ENCODE data around the gene KLHL22.
"Not testable (repeated sequence)": the region's sequence is repeated elsewhere in the genome, so short reads cannot be mapped to it uniquely, and the experiment has no call there.

KLHL22 gene

GRCh38 chr22:20494978-20495860, at the start of gene KLHL22:
Gene KLHL22, minus strand, starts transcription at chr22:20495795. Its CDS starts 6,584 bp downstream, at chr22:20489211.
- peaks cover 7 to 13% of the 10 kb centered on the region in 2 donors for H3K4me1 ChIP-seq (ENCODE audit: control insufficient read depth in 1 of 2, insufficient read depth in 2 of 2, low read length in 2 of 2)
- peak within 1 kb of the TSS; percentile 88 to 97 for H3K9ac ChIP-seq (ENCODE audit: low read depth in 1 of 2, low read length in 2 of 2)
- peak within 1 kb of the TSS; percentile 81 for H3K27ac ChIP-seq (ENCODE audit: low read depth, low read length)
- H3K36me3 ChIP-seq (ENCODE audit: control insufficient read depth in 1 of 2, insufficient read depth in 2 of 2, low read length in 2 of 2): no peaks in the 10 kb centered on the region
- no peaks in the 10 kb centered on the region for H3K27me3 ChIP-seq (ENCODE audit: control insufficient read depth in 1 of 2, insufficient read depth in 2 of 2, low read length in 2 of 2)
- peak within 1 kb of the TSS; percentile 84 to 96 for H3K4me3 ChIP-seq (ENCODE audit: low read depth in 1 of 2, low read length in 2 of 2)
- H3K9me3 ChIP-seq (ENCODE audit: control insufficient read depth in 1 of 2, low read length in 2 of 2): no peaks in the 10 kb centered on the region

- peaks cover 0 to 18% of the 10 kb centered on the region in 2 donors for H3K36me3 ChIP-seq (ENCODE audit: control insufficient read depth in 1 of 2, insufficient read depth in 2 of 2, low read length in 2 of 2)
- not testable (repeated sequence) for H3K9me3 ChIP-seq (ENCODE audit: control insufficient read depth in 1 of 2, low read length in 2 of 2); H3K9ac ChIP-seq (ENCODE audit: low read depth in 1 of 2, low read length in 2 of 2); H3K27me3 ChIP-seq (ENCODE audit: control insufficient read depth in 1 of 2, insufficient read depth in 2 of 2, low read length in 2 of 2); H3K27ac ChIP-seq (ENCODE audit: low read depth, low read length); H3K4me3 ChIP-seq (ENCODE audit: low read depth in 1 of 2, low read length in 2 of 2)
- peaks cover 9 to 14% of the 10 kb centered on the region in 2 donors for H3K4me1 ChIP-seq (ENCODE audit: control insufficient read depth in 1 of 2, insufficient read depth in 2 of 2, low read length in 2 of 2)
These were observed 49.7 kb upstream of the KLHL22 start for GRCh38 chr22:20545318-20545634.

GRCh38 chr22:20542736-20543135, 47.1 kb upstream of the KLHL22 start:
- Histone ChIP-seq H3K9ac (ENCODE audit: low read depth in 1 of 2, low read length in 2 of 2) (no peak overlapping the region), H3K4me1 (ENCODE audit: control insufficient read depth in 1 of 2, insufficient read depth in 2 of 2, low read length in 2 of 2) (peaks cover 0 to 3% of the 10 kb centered on the region in 2 donors), H3K4me3 (ENCODE audit: low read depth in 1 of 2, low read length in 2 of 2) (no peak overlapping the region), H3K9me3 (ENCODE audit: control insufficient read depth in 1 of 2, low read length in 2 of 2) (no peaks in the 10 kb centered on the region), H3K36me3 (ENCODE audit: control insufficient read depth in 1 of 2, insufficient read depth in 2 of 2, low read length in 2 of 2) (peaks cover 4 to 35% of the 10 kb centered on the region in 2 donors), H3K27ac (ENCODE audit: low read depth, low read length) (no peak overlapping the region), H3K27me3 (ENCODE audit: control insufficient read depth in 1 of 2, insufficient read depth in 2 of 2, low read length in 2 of 2) (no peaks in the 10 kb centered on the region)

GRCh38 chr22:20542055-20542454, 46.5 kb upstream of the KLHL22 start:
- no peak overlapping the region for H3K9ac ChIP-seq (ENCODE audit: low read depth in 1 of 2, low read length in 2 of 2)
- no peaks in the 10 kb centered on the region for H3K27me3 ChIP-seq (ENCODE audit: control insufficient read depth in 1 of 2, insufficient read depth in 2 of 2, low read length in 2 of 2)
- peaks cover 11 to 42% of the 10 kb centered on the region in 2 donors for H3K36me3 ChIP-seq (ENCODE audit: control insufficient read depth in 1 of 2, insufficient read depth in 2 of 2, low read length in 2 of 2)
- no peak overlapping the region for H3K4me3 ChIP-seq (ENCODE audit: low read depth in 1 of 2, low read length in 2 of 2)
- H3K27ac ChIP-seq (ENCODE audit: low read depth, low read length): no peak overlapping the region
- peaks cover 0 to 3% of the 10 kb centered on the region in 2 donors for H3K4me1 ChIP-seq (ENCODE audit: control insufficient read depth in 1 of 2, insufficient read depth in 2 of 2, low read length in 2 of 2)
- no peaks in the 10 kb centered on the region for H3K9me3 ChIP-seq (ENCODE audit: control insufficient read depth in 1 of 2, low read length in 2 of 2)

GRCh38 chr22:20538875-20539274, 43.3 kb upstream of the KLHL22 start:
- not testable (repeated sequence) for H3K27ac ChIP-seq (ENCODE audit: low read depth, low read length); H3K9me3 ChIP-seq (ENCODE audit: control insufficient read depth in 1 of 2, low read length in 2 of 2); H3K4me3 ChIP-seq (ENCODE audit: low read depth in 1 of 2, low read length in 2 of 2); H3K9ac ChIP-seq (ENCODE audit: low read depth in 1 of 2, low read length in 2 of 2); H3K27me3 ChIP-seq (ENCODE audit: control insufficient read depth in 1 of 2, insufficient read depth in 2 of 2, low read length in 2 of 2); H3K4me1 ChIP-seq (ENCODE audit: control insufficient read depth in 1 of 2, insufficient read depth in 2 of 2, low read length in 2 of 2)
- H3K36me3 ChIP-seq (ENCODE audit: control insufficient read depth in 1 of 2, insufficient read depth in 2 of 2, low read length in 2 of 2): peaks cover 14 to 43% of the 10 kb centered on the region in 2 donors

- H3K27me3 ChIP-seq (ENCODE audit: control insufficient read depth in 1 of 2, insufficient read depth in 2 of 2, low read length in 2 of 2): no peaks in the 10 kb centered on the region
- peaks cover 14 to 50% of the 10 kb centered on the region in 2 donors for H3K36me3 ChIP-seq (ENCODE audit: control insufficient read depth in 1 of 2, insufficient read depth in 2 of 2, low read length in 2 of 2)
- H3K9ac ChIP-seq (ENCODE audit: low read depth in 1 of 2, low read length in 2 of 2): no peak overlapping the region
- H3K4me1 ChIP-seq (ENCODE audit: control insufficient read depth in 1 of 2, insufficient read depth in 2 of 2, low read length in 2 of 2): peaks cover 0 to 3% of the 10 kb centered on the region in 2 donors
- no peak overlapping the region for H3K27ac ChIP-seq (ENCODE audit: low read depth, low read length)
- no peak overlapping the region for H3K4me3 ChIP-seq (ENCODE audit: low read depth in 1 of 2, low read length in 2 of 2)
- H3K9me3 ChIP-seq (ENCODE audit: control insufficient read depth in 1 of 2, low read length in 2 of 2): no peaks in the 10 kb centered on the region
These were observed 42.4 kb upstream of the KLHL22 start for GRCh38 chr22:20537983-20538382.

- Histone ChIP-seq H3K4me3 (ENCODE audit: low read depth in 1 of 2, low read length in 2 of 2) (no peak overlapping the region), H3K27ac (ENCODE audit: low read depth, low read length) (no peak overlapping the region), H3K9ac (ENCODE audit: low read depth in 1 of 2, low read length in 2 of 2) (no peak overlapping the region), H3K4me1 (ENCODE audit: control insufficient read depth in 1 of 2, insufficient read depth in 2 of 2, low read length in 2 of 2) (peaks cover 2 to 8% of the 10 kb centered on the region in 2 donors), H3K27me3 (ENCODE audit: control insufficient read depth in 1 of 2, insufficient read depth in 2 of 2, low read length in 2 of 2) (no peaks in the 10 kb centered on the region), H3K9me3 (ENCODE audit: control insufficient read depth in 1 of 2, low read length in 2 of 2) (no peaks in the 10 kb centered on the region), H3K36me3 (ENCODE audit: control insufficient read depth in 1 of 2, insufficient read depth in 2 of 2, low read length in 2 of 2) (peaks cover 14 to 50% of the 10 kb centered on the region in 2 donors)
These were observed 41.7 kb upstream of the KLHL22 start for GRCh38 chr22:20537325-20537756.

- H3K9me3 ChIP-seq (ENCODE audit: control insufficient read depth in 1 of 2, low read length in 2 of 2): no peaks in the 10 kb centered on the region
- H3K36me3 ChIP-seq (ENCODE audit: control insufficient read depth in 1 of 2, insufficient read depth in 2 of 2, low read length in 2 of 2): peaks cover 14 to 47% of the 10 kb centered on the region in 2 donors
- no peak overlapping the region for H3K9ac ChIP-seq (ENCODE audit: low read depth in 1 of 2, low read length in 2 of 2)
- H3K4me3 ChIP-seq (ENCODE audit: low read depth in 1 of 2, low read length in 2 of 2): no peak overlapping the region
- no peak overlapping the region for H3K27ac ChIP-seq (ENCODE audit: low read depth, low read length)
- no peaks in the 10 kb centered on the region for H3K27me3 ChIP-seq (ENCODE audit: control insufficient read depth in 1 of 2, insufficient read depth in 2 of 2, low read length in 2 of 2)
- H3K4me1 ChIP-seq (ENCODE audit: control insufficient read depth in 1 of 2, insufficient read depth in 2 of 2, low read length in 2 of 2): peaks cover 8 to 14% of the 10 kb centered on the region in 2 donors
These were observed 41.2 kb upstream of the KLHL22 start for GRCh38 chr22:20536590-20537324.

GRCh38 chr22:20533879-20534265, 38.3 kb upstream of the KLHL22 start:
- H3K27ac ChIP-seq (ENCODE audit: low read depth, low read length): no peak overlapping the region
- H3K9ac ChIP-seq (ENCODE audit: low read depth in 1 of 2, low read length in 2 of 2): no peak overlapping the region
- peaks cover 29 to 34% of the 10 kb centered on the region in 2 donors for H3K4me1 ChIP-seq (ENCODE audit: control insufficient read depth in 1 of 2, insufficient read depth in 2 of 2, low read length in 2 of 2)
- no peaks in the 10 kb centered on the region for H3K27me3 ChIP-seq (ENCODE audit: control insufficient read depth in 1 of 2, insufficient read depth in 2 of 2, low read length in 2 of 2)
- H3K36me3 ChIP-seq (ENCODE audit: control insufficient read depth in 1 of 2, insufficient read depth in 2 of 2, low read length in 2 of 2): peaks cover 12 to 38% of the 10 kb centered on the region in 2 donors
- no peak overlapping the region for H3K4me3 ChIP-seq (ENCODE audit: low read depth in 1 of 2, low read length in 2 of 2)
- no peaks in the 10 kb centered on the region for H3K9me3 ChIP-seq (ENCODE audit: control insufficient read depth in 1 of 2, low read length in 2 of 2)
